Lung (tissue), 12 donors: ENCODE measurements around the gene FOLR1. TPM values are rescaled to one million over a fixed set of nuclear protein-coding genes. Genes with fewer than 3 reads are reported as not detected.
"Not testable (repeated sequence)": the region's sequence is repeated elsewhere in the genome, so short reads cannot be mapped to it uniquely, and the experiment has no call there.

Experiments used
- ATAC-seq: fragments of 200-7000 bp; cut with Tn5 transposase; one replicate; pipeline ENCODE4 v1.9.1; 2020; ENCODE audit warnings: moderate number of reproducible peaks; ENCODE audit not compliant: insufficient read depth, low FRiP score
- DNase-seq, 3 donors: peaks; one replicate each; pipeline ENCODE4 v3.0.0-alpha.2; 2013 to 2017
- H3K27ac ChIP-seq, 2 donors: one replicate each; pipeline ENCODE4 v1.5.1; 2013; ENCODE audit warnings: mild to moderate bottlenecking in 2 of 2, moderate library complexity in 2 of 2, control low read depth in 1 of 2, inconsistent platforms in 1 of 2, low read depth in 1 of 2, low read length in 1 of 2
- H3K27me3 ChIP-seq, 3 donors: one replicate each; pipeline ENCODE4 v1.5.1; 2013; ENCODE audit warnings: low read length in 2 of 3; ENCODE audit not compliant: control insufficient read depth in 3 of 3, insufficient read depth in 3 of 3
- H3K36me3 ChIP-seq, 4 donors: one replicate each; pipeline ENCODE4 v1.5.1; 2013; ENCODE audit warnings: low read length in 4 of 4, mild to moderate bottlenecking in 1 of 4, moderate library complexity in 1 of 4; ENCODE audit not compliant: control insufficient read depth in 4 of 4, insufficient read depth in 4 of 4
- H3K4me1 ChIP-seq, 5 donors: one replicate each; pipeline ENCODE4 v1.5.1; 2013; ENCODE audit warnings: low read length in 5 of 5, mild to moderate bottlenecking in 2 of 5, moderate library complexity in 1 of 5; ENCODE audit not compliant: control insufficient read depth in 5 of 5, insufficient read depth in 5 of 5
- H3K4me3 ChIP-seq: one replicate; pipeline ENCODE4 v1.5.1; 2013; ENCODE audit warnings: mild to moderate bottlenecking, control low read depth, moderate library complexity
- H3K9ac ChIP-seq, 2 donors: one replicate each; pipeline ENCODE4 v1.5.1; 2013; ENCODE audit warnings: low read length in 2 of 2, control low read depth in 1 of 2; ENCODE audit not compliant: insufficient read depth in 1 of 2
- H3K9me3 ChIP-seq, 4 donors: one replicate each; pipeline ENCODE4 v1.5.1; 2013; ENCODE audit warnings: low read length in 3 of 4, mild to moderate bottlenecking in 1 of 4, moderate library complexity in 1 of 4; ENCODE audit not compliant: control insufficient read depth in 4 of 4, insufficient read depth in 3 of 4
- WGBS, 2 donors: extraction: QIAGEN DNeasy Blood & Tissue Kit; methylation state at CpG; one replicate each; pipeline ENCODE4 v1.1.7; 2013; 5-methylcytosine and 5-hydroxymethylcytosine counted together
- polyA plus RNA-seq, 2 donors: library from polyadenylated mRNA; stranded (reverse); fragments of 200-250 nt; gene quantifications; one replicate each; pipeline ENCODE4 v1.2.1, GENCODE V29; 2013
- total RNA-seq, 2 donors: library from RNA; depleted of rRNA in 1 of 2; stranded (reverse); fragments of >200 nt in 1 of 2; gene quantifications; one replicate each; pipeline ENCODE4 v1.2.1, GENCODE V29; 2014 to 2021
- TF ChIP-seq, protein P1 (sequence below): IDR thresholded peaks from 2 replicates; pipeline ENCODE4 v1.5.1; 2012; ENCODE audit warnings: mild to moderate bottlenecking; ENCODE audit errors: control extremely low read depth, extremely low read depth
- donor health status: control.
- donor health status: control.
- donor health status: Bipolar disorder and iron deficiency.
- donor health status: healthy.
- donor health status: DM: yes; HTN: yes; CAD: no.

The FOLR1 gene
- total and polyA plus RNA-seq, 4 donors = 76.0 to 212 (median 151) TPM

- Histone ChIP-seq H3K36me3 (no peaks in the 10 kb centered on the region), H3K4me3 (no peak overlapping the region), H3K9ac (no peak overlapping the region), H3K9me3 (no peaks in the 10 kb centered on the region), H3K27me3 (no peaks in the 10 kb centered on the region), H3K4me1 (no peaks in the 10 kb centered on the region), H3K27ac (no peak overlapping the region)
- no peak for ATAC-seq
- no peak for DNase-seq
- 93 to 96% methylated on average over 6 of the region's 6 CpGs for WGBS, 2 donors
- TF ChIP-seq, protein P1, sequence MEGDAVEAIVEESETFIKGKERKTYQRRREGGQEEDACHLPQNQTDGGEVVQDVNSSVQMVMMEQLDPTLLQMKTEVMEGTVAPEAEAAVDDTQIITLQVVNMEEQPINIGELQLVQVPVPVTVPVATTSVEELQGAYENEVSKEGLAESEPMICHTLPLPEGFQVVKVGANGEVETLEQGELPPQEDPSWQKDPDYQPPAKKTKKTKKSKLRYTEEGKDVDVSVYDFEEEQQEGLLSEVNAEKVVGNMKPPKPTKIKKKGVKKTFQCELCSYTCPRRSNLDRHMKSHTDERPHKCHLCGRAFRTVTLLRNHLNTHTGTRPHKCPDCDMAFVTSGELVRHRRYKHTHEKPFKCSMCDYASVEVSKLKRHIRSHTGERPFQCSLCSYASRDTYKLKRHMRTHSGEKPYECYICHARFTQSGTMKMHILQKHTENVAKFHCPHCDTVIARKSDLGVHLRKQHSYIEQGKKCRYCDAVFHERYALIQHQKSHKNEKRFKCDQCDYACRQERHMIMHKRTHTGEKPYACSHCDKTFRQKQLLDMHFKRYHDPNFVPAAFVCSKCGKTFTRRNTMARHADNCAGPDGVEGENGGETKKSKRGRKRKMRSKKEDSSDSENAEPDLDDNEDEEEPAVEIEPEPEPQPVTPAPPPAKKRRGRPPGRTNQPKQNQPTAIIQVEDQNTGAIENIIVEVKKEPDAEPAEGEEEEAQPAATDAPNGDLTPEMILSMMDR = no peak
Observed at GRCh38 chr11:72177656-72178055, 14.3 kb upstream of the FOLR1 start.

DNA sequence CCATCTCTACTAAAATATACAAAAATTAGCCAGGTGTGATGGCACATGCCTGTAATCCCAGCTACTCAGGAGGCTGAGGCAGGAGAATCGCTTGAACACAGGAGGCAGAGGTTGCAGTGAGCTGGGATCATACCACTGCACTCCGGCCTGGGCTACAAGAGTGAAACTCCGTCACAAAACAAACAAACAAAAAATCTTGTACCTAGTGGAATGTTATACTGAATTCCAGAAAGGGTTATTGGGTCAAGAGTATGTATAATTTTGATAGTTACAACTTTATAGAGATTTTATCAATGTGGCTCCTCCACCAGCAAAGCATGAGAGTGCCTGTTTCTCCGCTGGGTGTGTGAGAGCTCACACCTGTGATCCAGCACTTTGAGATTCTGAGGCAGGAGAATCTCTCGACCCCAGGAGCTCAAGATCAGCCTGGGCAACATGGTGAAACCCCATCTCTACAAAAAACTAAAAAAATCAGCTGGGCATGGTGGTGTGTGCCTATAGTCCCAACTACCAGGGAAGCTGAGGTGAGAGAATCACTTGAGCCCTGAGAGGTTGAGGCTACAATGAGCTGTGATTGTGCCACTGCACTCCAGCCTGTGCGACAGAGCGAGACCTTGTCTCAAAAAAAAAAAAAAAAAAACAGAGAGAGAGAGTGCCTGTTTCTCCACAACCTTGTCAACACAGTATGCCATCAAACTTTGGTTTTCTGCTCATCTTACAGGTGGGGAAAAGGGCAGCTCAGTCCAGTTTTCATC is 12.7 kb upstream of the FOLR1 start:
- WGBS, 2 donors = 65 to 91% methylated on average over 7 of the region's 7 CpGs
- H3K4me3 ChIP-seq = no peak overlapping the region
- no peak overlapping the region for H3K27ac ChIP-seq
- H3K9me3 ChIP-seq = no peaks in the 10 kb centered on the region
- no peak overlapping the region for H3K9ac ChIP-seq
- TF ChIP-seq, protein P1 = no peak
- no peak for DNase-seq
- H3K4me1 ChIP-seq = no peaks in the 10 kb centered on the region
- no peaks in the 10 kb centered on the region for H3K27me3 ChIP-seq
- no peak for ATAC-seq
- H3K36me3 ChIP-seq = no peaks in the 10 kb centered on the region

DNA sequence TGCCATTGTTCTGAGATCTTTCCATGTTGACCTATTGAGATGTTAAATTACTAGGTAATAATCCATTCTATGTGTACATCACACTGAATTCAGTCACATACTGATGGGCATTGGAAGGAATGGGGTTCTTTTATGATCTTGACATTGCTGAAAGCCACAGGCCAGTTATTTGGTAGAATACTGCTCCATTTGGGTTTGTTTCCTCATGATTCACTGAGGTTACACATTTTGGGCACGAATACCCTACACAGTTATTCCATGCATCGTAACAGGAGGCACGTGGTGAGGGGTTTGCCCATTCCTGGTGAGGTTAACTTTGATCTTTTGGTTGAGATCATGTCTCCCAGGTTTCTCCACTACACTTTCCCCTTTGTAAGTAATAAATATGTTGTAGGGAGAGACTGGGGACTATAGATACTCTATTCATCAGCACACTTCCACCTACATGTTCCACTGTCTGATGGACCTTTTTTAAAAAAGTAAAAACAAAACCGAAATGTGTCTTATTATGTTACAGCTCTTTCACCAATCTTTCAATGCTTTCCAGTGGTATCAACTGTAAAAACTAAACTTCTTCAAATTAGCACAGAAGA is 12.0 kb upstream of the FOLR1 start:
- ATAC-seq = no peak
- no peak overlapping the region for H3K4me3 ChIP-seq
- no peaks in the 10 kb centered on the region for H3K27me3 ChIP-seq
- no peak overlapping the region for H3K27ac ChIP-seq
- no peak overlapping the region for H3K9ac ChIP-seq
- H3K9me3 ChIP-seq = no peaks in the 10 kb centered on the region
- H3K36me3 ChIP-seq = no peaks in the 10 kb centered on the region
- WGBS, 2 donors = 80 to 88% methylated on average over 4 of the region's 4 CpGs
- TF ChIP-seq, protein P1 = no peak
- no peak for DNase-seq
- no peaks in the 10 kb centered on the region for H3K4me1 ChIP-seq

DNA sequence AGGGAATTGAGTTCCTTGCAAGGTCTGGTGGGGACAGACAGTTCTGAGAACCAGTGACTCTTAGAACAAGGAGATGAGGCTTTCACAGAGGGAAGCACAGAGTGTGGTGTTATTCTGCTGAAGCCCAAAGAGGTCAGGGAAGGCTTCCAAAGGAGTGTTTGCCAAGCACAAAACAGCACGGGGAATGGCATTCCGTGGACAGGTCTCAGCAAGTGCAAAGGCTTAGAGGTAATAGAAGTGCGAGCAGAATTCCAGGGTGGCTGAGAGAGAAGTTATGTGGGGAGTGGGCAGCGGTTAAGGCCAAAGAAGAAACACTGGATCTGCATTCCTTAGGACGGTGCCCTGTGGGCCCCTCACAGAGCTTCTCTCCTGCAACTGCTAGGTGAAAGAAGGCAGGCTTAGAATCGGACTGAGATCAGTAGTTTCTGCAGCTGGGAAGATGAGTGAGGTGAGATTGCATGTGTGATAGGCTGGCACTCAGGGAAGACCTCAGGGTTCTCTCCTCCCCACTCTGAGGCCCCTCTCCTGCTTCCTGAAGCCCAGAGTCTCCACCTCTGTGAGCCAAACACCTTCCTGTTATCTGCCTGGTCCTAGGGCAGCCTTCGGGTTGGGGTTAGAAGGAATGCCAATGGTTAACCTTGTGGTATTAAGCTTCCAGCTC is 10.9 kb upstream of the FOLR1 start:
- DNase-seq, H3K4me1 ChIP-seq, H3K9ac ChIP-seq, H3K9me3 ChIP-seq, ATAC-seq, H3K4me3 ChIP-seq, H3K27me3 ChIP-seq, H3K27ac ChIP-seq, H3K36me3 ChIP-seq: not testable (repeated sequence)
- 61 to 66% methylated on average over 7 of the region's 7 CpGs for WGBS, 2 donors

GRCh38 chr11:72181553-72181958 is 10.4 kb upstream of the FOLR1 start:
- 71% methylated on average over 3 of the region's 3 CpGs for WGBS, 2 donors
- H3K27ac ChIP-seq, H3K4me1 ChIP-seq, DNase-seq, H3K36me3 ChIP-seq, H3K27me3 ChIP-seq, H3K4me3 ChIP-seq, ATAC-seq, H3K9me3 ChIP-seq, H3K9ac ChIP-seq: not testable (repeated sequence)
